ENCODE results near the gene DNAH1. TPM values are rescaled to one million over a fixed set of nuclear protein-coding genes. Genes with fewer than 3 reads are reported as not detected.

The DNAH1 gene
- total RNA-seq, 2 experiments from 2014 or later, result 25.2 to 25.7 TPM

- ChIA-PET CTCF (interaction anchor here (0.5 kb wide), 1 partner anchor 33 kb away, joined by 4 read pairs; no protein-coding TSS in a partner anchor), POLR2A (no interaction called here)
- no peaks in the 10 kb centered on the region for H3K36me3 Mint-ChIP-seq (ENCODE audit: low read depth)
- no peaks in the 10 kb centered on the region for H3K27me3 Mint-ChIP-seq
- H3K9me3 Mint-ChIP-seq, result no peaks in the 10 kb centered on the region
- no peak overlapping the region for H3K4me3 Mint-ChIP-seq
- H3K4me1 Mint-ChIP-seq, result peaks cover 8% of the 10 kb centered on the region
- no peak for DNase-seq
- H3K27ac Mint-ChIP-seq, result no peak overlapping the region
Observed at GRCh38 chr3:52305926-52306325, 10.2 kb upstream of the DNAH1 start.

- Mint-ChIP-seq H3K4me1 (peaks cover 8% of the 10 kb centered on the region), H3K27ac (no peak overlapping the region)
Observed at GRCh38 chr3:52306978-52307377, 9.1 kb upstream of the DNAH1 start.

DNA sequence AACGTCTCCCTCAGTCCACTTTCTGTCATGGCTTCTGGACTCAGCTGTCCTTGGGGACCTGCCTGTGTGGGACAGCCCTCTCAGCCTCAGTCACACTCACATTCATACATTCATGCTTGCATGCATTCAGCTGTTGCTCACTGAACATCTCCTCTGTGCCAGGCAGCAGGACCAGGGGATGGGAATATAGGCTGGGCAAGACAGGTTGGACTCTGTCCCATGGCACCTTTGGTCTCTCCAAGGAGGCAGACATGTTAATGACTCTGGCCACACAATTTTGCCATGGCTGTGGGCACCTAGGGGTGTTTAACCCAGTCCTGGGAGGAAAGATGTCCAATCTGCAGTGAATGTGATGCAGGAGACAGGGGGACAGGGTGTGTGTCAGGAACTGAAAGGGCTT lies 7.8 kb upstream of the DNAH1 start:
- ChIA-PET POLR2A (no interaction called here), CTCF (interaction anchor here (1.3 kb wide), 1 partner anchor 18 kb away, joined by 3 read pairs; no protein-coding TSS in a partner anchor)
- Mint-ChIP-seq H3K36me3 (ENCODE audit: low read depth) (no peaks in the 10 kb centered on the region), H3K27ac (no peak overlapping the region), H3K27me3 (no peaks in the 10 kb centered on the region), H3K4me3 (no peak overlapping the region), H3K9me3 (no peaks in the 10 kb centered on the region), H3K4me1 (peaks cover 10% of the 10 kb centered on the region)
- DNase-seq, result no peak

More at GRCh38 chr3:52306978-52307377, 9.1 kb upstream of the DNAH1 start:
- ChIA-PET CTCF (interaction anchor here (1.3 kb wide), 2 partner anchors 15 to 16 kb away, joined by 3 read pairs; no protein-coding TSS in a partner anchor), POLR2A (interaction anchor here (0.6 kb wide), 1 partner anchor 247 kb away, joined by 3 read pairs; no protein-coding TSS in a partner anchor)
- no peaks in the 10 kb centered on the region for H3K36me3 Mint-ChIP-seq (ENCODE audit: low read depth)
- DNase-seq, result no peak
- H3K9me3 Mint-ChIP-seq, result no peaks in the 10 kb centered on the region
- H3K27me3 Mint-ChIP-seq, result no peaks in the 10 kb centered on the region
- H3K4me3 Mint-ChIP-seq, result no peak overlapping the region

DNA sequence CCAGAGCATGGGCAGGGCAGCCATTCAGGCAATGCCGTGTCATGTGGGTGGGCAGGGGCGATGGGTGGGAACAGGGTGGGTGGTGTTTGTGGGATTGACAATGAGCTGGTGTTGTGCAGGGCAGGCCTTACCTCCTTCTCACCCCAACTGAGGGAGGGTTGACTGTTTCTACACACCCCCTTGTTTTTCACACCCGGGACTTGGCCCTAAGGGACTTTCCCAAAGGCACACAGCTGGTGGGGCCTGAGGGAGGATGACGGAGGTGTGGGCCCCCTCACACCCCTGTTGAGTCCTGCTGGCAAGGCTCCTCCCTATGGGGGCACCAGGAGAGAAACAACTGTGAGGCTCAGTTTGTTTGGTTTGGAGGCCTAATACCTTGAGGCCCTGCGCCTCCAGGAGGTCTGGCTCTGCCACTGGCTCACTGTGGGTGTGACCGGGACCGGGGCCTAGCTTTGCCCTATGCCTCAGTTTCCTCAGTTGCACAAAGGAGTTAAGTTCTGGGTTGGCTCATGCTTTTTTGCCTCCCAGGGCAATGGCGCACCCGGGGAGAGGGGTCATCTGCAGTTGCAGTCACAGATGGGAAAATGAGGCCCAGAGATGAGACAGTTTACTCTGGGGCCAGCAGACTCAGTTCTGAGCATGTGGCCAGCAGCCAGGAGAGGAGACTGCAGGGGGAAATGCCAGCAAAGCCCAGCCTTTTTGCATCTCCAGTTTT lies 5.1 kb upstream of the DNAH1 start:
- DNase-seq, result no peak
- H3K36me3 Mint-ChIP-seq (ENCODE audit: low read depth), result no peaks in the 10 kb centered on the region
- peaks cover 10% of the 10 kb centered on the region for H3K4me1 Mint-ChIP-seq
- H3K4me3 Mint-ChIP-seq, result no peak overlapping the region
- ChIA-PET POLR2A (no interaction called here), CTCF (no interaction called here)
- H3K27me3 Mint-ChIP-seq, result no peaks in the 10 kb centered on the region
- no peak overlapping the region for H3K27ac Mint-ChIP-seq
- no peaks in the 10 kb centered on the region for H3K9me3 Mint-ChIP-seq

GRCh38 chr3:52311576-52312119 lies 4.5 kb upstream of the DNAH1 start:
- no peaks in the 10 kb centered on the region for H3K36me3 Mint-ChIP-seq (ENCODE audit: low read depth)
- H3K9me3 Mint-ChIP-seq, result no peaks in the 10 kb centered on the region
- CTCF ChIA-PET, result interaction anchor here (0.6 kb wide), 1 partner anchor 18 kb away, joined by 4 read pairs; no protein-coding TSS in a partner anchor
- POLR2A ChIA-PET, result no interaction called here
- peaks cover 12% of the 10 kb centered on the region for H3K4me1 Mint-ChIP-seq
- no peaks in the 10 kb centered on the region for H3K27me3 Mint-ChIP-seq
- no peak overlapping the region for H3K4me3 Mint-ChIP-seq
- no peak overlapping the region for H3K27ac Mint-ChIP-seq
- no peak for DNase-seq

GRCh38 chr3:52313188-52313773 lies 2.8 kb upstream of the DNAH1 start:
- no peak overlapping the region for H3K4me3 Mint-ChIP-seq
- no peak overlapping the region for H3K27ac Mint-ChIP-seq
- H3K36me3 Mint-ChIP-seq (ENCODE audit: low read depth), result no peaks in the 10 kb centered on the region
- ChIA-PET CTCF (interaction anchor here (0.9 to 1.3 kb wide), 2 partner anchors 14 to 26 kb away, joined by 3 read pairs; no protein-coding TSS in a partner anchor), POLR2A (no interaction called here)
- H3K27me3 Mint-ChIP-seq, result no peaks in the 10 kb centered on the region
- H3K9me3 Mint-ChIP-seq, result no peaks in the 10 kb centered on the region
- no peak for DNase-seq
- H3K4me1 Mint-ChIP-seq, result peaks cover 17% of the 10 kb centered on the region

- ChIA-PET POLR2A (no interaction called here), CTCF (interaction anchor here (0.9 to 1.3 kb wide), 3 partner anchors 14 to 26 kb away, joined by 3 read pairs; no protein-coding TSS in a partner anchor)
- no peak for DNase-seq
- H3K4me1 Mint-ChIP-seq, result peaks cover 19% of the 10 kb centered on the region
- H3K9me3 Mint-ChIP-seq, result no peaks in the 10 kb centered on the region
- no peaks in the 10 kb centered on the region for H3K36me3 Mint-ChIP-seq (ENCODE audit: low read depth)
- no peak overlapping the region for H3K4me3 Mint-ChIP-seq
- no peaks in the 10 kb centered on the region for H3K27me3 Mint-ChIP-seq
- H3K27ac Mint-ChIP-seq, result no peak overlapping the region
Observed at GRCh38 chr3:52313774-52314188, 2.3 kb upstream of the DNAH1 start.

- no peak for DNase-seq
- POLR2A ChIA-PET, result no interaction called here
- Mint-ChIP-seq H3K4me3 (no peak overlapping the region), H3K27ac (no peak overlapping the region), H3K4me1 (peaks cover 19% of the 10 kb centered on the region), H3K27me3 (no peaks in the 10 kb centered on the region), H3K36me3 (ENCODE audit: low read depth) (no peaks in the 10 kb centered on the region), H3K9me3 (no peaks in the 10 kb centered on the region)
- CTCF ChIA-PET, result interaction anchor here (0.7 to 1.3 kb wide), 3 partner anchors 16 to 25 kb away, joined by 3 read pairs; no protein-coding TSS in a partner anchor
Observed at GRCh38 chr3:52314489-52314888, 1.6 kb upstream of the DNAH1 start.

DNA sequence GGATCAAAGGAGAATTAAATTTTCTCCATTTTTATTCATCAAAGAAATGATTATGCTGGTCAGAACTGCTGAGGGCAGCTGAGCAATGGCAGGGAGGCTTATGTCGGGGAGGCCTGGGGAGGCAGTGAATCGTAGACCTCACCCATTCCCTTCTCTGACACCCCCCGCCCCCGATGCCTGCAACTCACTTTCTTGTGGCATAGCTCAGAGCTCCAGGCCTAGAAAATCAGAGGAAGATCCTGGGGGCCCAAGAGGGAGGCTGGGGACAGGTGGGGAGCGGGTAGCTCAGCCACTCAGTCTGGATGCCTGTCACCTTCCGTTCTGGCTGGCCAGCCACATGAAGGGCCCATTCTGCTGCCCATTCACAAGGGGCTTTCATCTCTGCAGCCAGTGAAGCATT lies 1.1 kb upstream of the DNAH1 start:
- no peak overlapping the region for H3K4me3 Mint-ChIP-seq
- no peaks in the 10 kb centered on the region for H3K27me3 Mint-ChIP-seq
- H3K27ac Mint-ChIP-seq, result no peak overlapping the region
- peaks cover 17% of the 10 kb centered on the region for H3K4me1 Mint-ChIP-seq
- POLR2A ChIA-PET, result interaction anchor here (0.5 to 0.6 kb wide), 2 partner anchors 14 to 18 kb away, joined by 3 to 6 read pairs; no protein-coding TSS in a partner anchor
- DNase-seq, result no peak
- H3K36me3 Mint-ChIP-seq (ENCODE audit: low read depth), result no peaks in the 10 kb centered on the region
- CTCF ChIA-PET, result interaction anchor here (0.6 to 1.3 kb wide), 5 partner anchors 17 to 189 kb away, joined by 3 read pairs; no protein-coding TSS in a partner anchor
- H3K9me3 Mint-ChIP-seq, result no peaks in the 10 kb centered on the region

DNA sequence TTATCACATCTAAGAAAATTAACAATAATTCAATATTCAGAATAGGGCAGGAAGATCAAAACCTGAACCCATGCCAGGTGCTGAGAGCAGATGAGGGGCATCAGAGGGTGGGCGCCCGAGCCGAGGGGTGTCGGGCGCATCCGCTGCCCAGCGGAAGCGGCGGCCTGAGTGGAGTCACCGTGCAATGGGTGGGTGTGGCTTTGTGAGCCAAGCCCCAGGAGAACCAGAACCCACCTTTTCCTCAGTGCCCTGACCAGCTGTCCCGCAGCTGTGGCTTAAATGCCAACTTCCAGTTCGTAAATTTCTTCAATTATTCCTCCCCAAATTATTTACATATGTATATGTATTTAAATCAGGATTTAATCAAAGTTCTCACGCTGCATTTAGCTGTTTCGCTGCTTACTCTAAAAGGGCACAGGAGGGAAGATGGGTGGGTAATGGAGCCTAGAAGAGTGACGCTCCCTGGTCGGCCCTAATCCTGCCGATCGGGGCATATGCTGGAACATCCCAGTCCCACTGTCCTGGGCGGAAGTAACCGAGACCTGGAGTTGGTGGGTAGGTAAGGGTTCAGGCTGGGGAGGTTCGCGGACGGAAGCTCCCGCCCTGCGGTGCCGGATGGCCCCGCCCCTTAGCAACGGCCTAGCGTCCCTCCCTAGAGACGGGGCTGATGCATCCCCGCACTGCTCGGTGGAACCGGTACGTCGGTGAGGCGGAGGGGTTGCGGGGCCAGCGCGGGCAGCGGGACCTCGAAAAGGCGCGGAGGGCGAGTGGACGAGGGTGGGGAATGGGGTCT lies 1.3 kb downstream of the DNAH1 start:
- Mint-ChIP-seq H3K27me3 (no peaks in the 10 kb centered on the region), H3K4me3 (peak overlapping the region; percentile 39), H3K36me3 (ENCODE audit: low read depth) (no peaks in the 10 kb centered on the region), H3K27ac (peak overlapping the region; percentile 9), H3K4me1 (peaks cover 17% of the 10 kb centered on the region), H3K9me3 (no peaks in the 10 kb centered on the region)
- POLR2A ChIA-PET, result interaction anchor here (0.5 kb wide), 1 partner anchor 316 kb away, joined by 8 read pairs; no protein-coding TSS in a partner anchor
- peak; percentile 82 for DNase-seq
- CTCF ChIA-PET, result interaction anchor here (1.0 to 2.0 kb wide), 4 partner anchors 21 to 98 kb away, joined by 3 to 9 read pairs (median 3); no protein-coding TSS in a partner anchor

- ChIA-PET POLR2A (no interaction called here), CTCF (interaction anchor here (1.0 to 2.0 kb wide), 3 partner anchors 21 to 99 kb away, joined by 3 to 9 read pairs (median 3); no protein-coding TSS in a partner anchor)
- DNase-seq, result no peak
- Mint-ChIP-seq H3K36me3 (ENCODE audit: low read depth) (no peaks in the 10 kb centered on the region), H3K9me3 (no peaks in the 10 kb centered on the region), H3K27ac (no peak overlapping the region), H3K27me3 (no peaks in the 10 kb centered on the region), H3K4me1 (peaks cover 16% of the 10 kb centered on the region), H3K4me3 (no peak overlapping the region)
Observed at GRCh38 chr3:52318186-52318816, 2.2 kb downstream of the DNAH1 start.
